HFF-Myc (cell line): ENCODE results near the gene SASH3.

Source experiments
- DNase-seq: peaks from one replicate; pipeline ENCODE4 v3.0.0-alpha.2; 2011; ENCODE audit warnings: low read depth; ENCODE audit errors: extremely low read depth
- H3K4me3 ChIP-seq: replicated peaks from 2 replicates; pipeline ENCODE4 v1.5.1; 2011; ENCODE audit warnings: low read depth, mild to moderate bottlenecking, control low read depth, low read length
- TF ChIP-seq, protein P1 (sequence below): IDR thresholded peaks from 2 replicates; pipeline ENCODE4 v1.5.1; 2012; ENCODE audit warnings: mild to moderate bottlenecking, low read depth, low read length, control low read depth; ENCODE audit errors: missing control alignments

Gene SASH3

DNA sequence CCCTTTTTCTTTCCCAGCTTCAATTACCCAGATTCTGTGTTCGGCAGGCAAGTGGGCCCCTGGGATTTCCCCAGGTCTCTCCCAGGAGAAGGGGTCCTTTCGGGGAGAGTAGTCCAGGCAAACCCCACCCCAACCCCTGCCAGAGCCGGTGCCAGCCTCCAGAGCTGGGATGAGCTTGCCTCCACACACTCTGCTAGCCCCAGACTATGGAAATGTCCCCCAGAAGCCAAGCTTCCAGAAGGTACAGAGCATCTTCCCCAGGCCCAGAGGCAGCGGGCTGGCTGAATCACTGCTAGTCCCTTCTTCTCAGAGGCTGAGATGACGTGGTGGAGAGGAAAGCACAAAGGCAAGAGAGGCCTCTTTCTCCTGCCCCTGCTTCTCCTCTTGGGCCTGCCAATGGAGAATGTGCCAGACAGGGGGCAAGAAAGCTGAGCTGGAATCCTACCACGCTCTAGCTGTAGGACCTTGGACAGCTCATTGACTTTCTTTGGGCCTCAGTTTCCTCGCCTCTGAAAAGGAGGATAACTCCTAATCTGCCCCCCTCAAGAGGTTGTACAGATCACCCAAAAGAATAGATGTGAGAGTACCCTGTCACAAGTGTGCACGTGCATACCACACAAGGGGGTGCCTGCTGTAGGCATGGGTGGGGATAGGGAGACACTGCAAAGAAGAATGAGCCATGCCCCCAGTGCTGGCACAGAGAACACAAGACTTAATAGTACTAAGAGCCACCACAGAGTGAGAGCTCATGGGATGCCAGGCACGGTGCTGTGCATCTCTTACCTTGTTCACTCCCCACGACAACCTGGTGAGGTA lies 2.1 kb downstream of the SASH3 start:
- H3K4me3 ChIP-seq, result no peak overlapping the region
- no peak for DNase-seq
- TF ChIP-seq, protein P1, sequence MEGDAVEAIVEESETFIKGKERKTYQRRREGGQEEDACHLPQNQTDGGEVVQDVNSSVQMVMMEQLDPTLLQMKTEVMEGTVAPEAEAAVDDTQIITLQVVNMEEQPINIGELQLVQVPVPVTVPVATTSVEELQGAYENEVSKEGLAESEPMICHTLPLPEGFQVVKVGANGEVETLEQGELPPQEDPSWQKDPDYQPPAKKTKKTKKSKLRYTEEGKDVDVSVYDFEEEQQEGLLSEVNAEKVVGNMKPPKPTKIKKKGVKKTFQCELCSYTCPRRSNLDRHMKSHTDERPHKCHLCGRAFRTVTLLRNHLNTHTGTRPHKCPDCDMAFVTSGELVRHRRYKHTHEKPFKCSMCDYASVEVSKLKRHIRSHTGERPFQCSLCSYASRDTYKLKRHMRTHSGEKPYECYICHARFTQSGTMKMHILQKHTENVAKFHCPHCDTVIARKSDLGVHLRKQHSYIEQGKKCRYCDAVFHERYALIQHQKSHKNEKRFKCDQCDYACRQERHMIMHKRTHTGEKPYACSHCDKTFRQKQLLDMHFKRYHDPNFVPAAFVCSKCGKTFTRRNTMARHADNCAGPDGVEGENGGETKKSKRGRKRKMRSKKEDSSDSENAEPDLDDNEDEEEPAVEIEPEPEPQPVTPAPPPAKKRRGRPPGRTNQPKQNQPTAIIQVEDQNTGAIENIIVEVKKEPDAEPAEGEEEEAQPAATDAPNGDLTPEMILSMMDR, result no peak

- no peak overlapping the region for H3K4me3 ChIP-seq
- TF ChIP-seq, protein P1, result no peak
- no peak for DNase-seq
Observed at GRCh38 chrX:129782706-129783105, 3.0 kb downstream of the SASH3 start.

DNA sequence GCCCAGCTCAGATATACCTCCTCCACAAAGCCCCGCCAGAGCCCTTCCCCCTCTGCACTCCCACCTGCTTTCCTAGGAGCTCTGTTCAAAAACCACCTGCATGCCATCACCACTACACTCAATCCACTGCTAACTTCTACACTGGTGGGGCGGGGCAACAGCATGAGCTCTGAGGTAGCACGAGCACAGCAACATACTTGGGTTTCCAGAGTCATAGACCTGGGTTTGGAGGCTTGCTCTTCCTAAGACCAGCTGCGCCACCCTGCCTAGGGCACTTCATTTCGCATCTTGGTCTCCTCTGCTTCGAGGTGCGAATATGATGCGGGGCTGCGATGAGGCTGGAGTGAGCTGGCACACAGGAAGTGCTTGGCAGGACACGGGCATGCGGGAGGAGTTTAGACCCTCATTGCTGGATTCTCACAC lies 3.6 kb downstream of the SASH3 start:
- TF ChIP-seq, protein P1, result no peak
- no peak overlapping the region for H3K4me3 ChIP-seq
- no peak for DNase-seq

GRCh38 chrX:129784371-129784770 lies 4.6 kb downstream of the SASH3 start:
- TF ChIP-seq, protein P1, result no peak
- no peak for DNase-seq
- H3K4me3 ChIP-seq, result no peak overlapping the region

GRCh38 chrX:129785160-129785947 lies 5.6 kb downstream of the SASH3 start:
- DNase-seq, result no peak
- TF ChIP-seq, protein P1, result no peak
- H3K4me3 ChIP-seq, result no peak overlapping the region

- DNase-seq, result no peak
- no peak overlapping the region for H3K4me3 ChIP-seq
- TF ChIP-seq, protein P1, result no peak
Observed at GRCh38 chrX:129786210-129786651, 6.5 kb downstream of the SASH3 start.
